Measurements from ENCODE around the gene PPP1R13B.

Gene PPP1R13B

DNA sequence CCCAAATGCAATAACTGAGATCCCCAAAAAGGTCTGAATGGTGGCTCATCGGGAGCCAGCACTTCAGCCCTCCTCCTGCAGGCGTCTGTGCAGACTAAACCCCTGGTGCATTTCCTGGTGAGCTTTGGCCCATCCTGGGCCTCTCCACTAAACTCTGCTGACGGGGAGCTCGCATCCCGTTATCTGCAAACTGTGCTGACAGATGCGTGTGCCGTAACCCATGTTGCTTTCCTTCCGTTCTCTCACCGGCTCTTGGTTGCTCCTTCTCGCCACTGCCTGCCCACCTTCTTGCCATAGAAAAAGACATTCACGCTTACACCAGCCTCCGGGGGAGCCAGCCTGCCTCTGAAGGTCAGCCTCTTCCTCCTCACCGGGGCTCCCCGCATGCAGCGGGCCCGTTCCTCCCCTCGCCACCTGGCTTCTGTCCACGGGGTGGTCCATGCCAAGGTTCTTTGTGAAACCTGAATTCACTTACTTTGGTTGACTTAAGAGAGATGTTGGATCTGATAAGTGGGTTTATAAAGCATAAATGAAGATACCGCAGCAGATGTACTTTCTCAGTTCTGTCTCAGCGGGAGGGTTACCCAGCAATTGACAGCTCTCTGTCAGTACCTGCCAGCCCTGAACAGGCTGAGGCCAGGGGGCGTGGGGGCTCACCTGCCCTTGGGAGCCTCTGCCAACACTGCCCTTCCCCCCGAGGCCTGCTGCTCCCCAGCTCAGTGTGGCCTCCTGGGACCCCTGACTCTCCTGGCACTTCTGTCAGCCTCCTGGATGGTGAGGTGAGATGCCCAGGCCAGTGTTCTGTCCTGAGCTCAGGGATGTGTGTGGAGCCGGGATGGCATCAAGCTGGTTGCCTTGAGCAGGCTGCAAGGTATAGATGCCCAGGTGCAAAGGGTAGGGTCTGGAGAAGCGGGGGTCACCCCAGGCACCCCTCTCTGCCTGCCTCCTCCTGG, 117.6 kb downstream of the PPP1R13B start:
- POLR2A ChIA-PET: no interaction called here
- peaks cover 0 to 75% of the 10 kb centered on the region in 2 experiments; a peak in 2 of 3 replicates for H3K36me3 ChIP-seq (ENCODE audit: control insufficient read depth in 2 of 2, insufficient read depth in 1 of 2, low read length in 2 of 2)
- H3K4me3 ChIP-seq (ENCODE audit: low read depth, low read length): no peak overlapping the region
- TF ChIP-seq ZFP3 (tag by site-specific recombination; IDR thresholded peaks at IDR 0.05; ENCODE audit: low read depth): no peak
- TF ChIP-seq KLF1 (tag by site-specific recombination; IDR thresholded peaks at IDR 0.05): no peak
- no peak for TF ChIP-seq ZNF350 (tag by site-specific recombination; IDR thresholded peaks at IDR 0.05)
- TF ChIP-seq, protein P1, sequence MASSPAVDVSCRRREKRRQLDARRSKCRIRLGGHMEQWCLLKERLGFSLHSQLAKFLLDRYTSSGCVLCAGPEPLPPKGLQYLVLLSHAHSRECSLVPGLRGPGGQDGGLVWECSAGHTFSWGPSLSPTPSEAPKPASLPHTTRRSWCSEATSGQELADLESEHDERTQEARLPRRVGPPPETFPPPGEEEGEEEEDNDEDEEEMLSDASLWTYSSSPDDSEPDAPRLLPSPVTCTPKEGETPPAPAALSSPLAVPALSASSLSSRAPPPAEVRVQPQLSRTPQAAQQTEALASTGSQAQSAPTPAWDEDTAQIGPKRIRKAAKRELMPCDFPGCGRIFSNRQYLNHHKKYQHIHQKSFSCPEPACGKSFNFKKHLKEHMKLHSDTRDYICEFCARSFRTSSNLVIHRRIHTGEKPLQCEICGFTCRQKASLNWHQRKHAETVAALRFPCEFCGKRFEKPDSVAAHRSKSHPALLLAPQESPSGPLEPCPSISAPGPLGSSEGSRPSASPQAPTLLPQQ (tag by site-specific recombination; IDR thresholded peaks at IDR 0.05): no peak
- TF ChIP-seq PRDM6 (tag by site-specific recombination; IDR thresholded peaks at IDR 0.05): no peak
- no peak for TF ChIP-seq ZFP41 (tag by site-specific recombination; IDR thresholded peaks at IDR 0.05; ENCODE audit: borderline replicate concordance)
- no peak for TF ChIP-seq BCL11A (tag by site-specific recombination; IDR thresholded peaks at IDR 0.05; ENCODE audit: low read depth)
- no peak for TF ChIP-seq GLI4 (tag by site-specific recombination; IDR thresholded peaks at IDR 0.05)
- no peak for TF ChIP-seq MYNN (tag by site-specific recombination; IDR thresholded peaks at IDR 0.05; ENCODE audit: borderline replicate concordance)
- no peak for TF ChIP-seq ZNF133 (tag by site-specific recombination; IDR thresholded peaks at IDR 0.05)
- TF ChIP-seq, protein P2, sequence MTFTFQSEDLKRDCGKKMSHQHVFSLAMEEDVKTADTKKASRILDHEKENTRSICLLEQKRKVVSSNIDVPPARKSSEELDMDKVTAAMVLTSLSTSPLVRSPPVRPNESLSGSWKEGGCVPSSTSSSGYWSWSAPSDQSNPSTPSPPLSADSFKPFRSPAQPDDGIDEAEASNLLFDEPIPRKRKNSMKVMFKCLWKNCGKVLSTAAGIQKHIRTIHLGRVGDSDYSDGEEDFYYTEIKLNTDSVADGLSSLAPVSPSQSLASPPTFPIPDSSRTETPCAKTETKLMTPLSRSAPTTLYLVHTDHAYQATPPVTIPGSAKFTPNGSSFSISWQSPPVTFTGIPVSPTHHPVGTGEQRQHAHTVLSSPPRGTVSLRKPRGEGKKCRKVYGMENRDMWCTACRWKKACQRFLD (tag by site-specific recombination; IDR thresholded peaks at IDR 0.05): no peak
- no peak for TF ChIP-seq ZNF2 (tag by site-specific recombination; IDR thresholded peaks at IDR 0.05)
- CTCF ChIA-PET: no interaction called here
- H3K27ac ChIP-seq (ENCODE audit: extremely low read depth, low read depth, low read length): no peak overlapping the region
- H3K4me1 ChIP-seq (ENCODE audit: control insufficient read depth, insufficient read depth, low read length): no peaks in the 10 kb centered on the region
- no peaks in the 10 kb centered on the region for H3K9me3 ChIP-seq (ENCODE audit: control insufficient read depth, insufficient read depth, low read depth, low read length)

DNA sequence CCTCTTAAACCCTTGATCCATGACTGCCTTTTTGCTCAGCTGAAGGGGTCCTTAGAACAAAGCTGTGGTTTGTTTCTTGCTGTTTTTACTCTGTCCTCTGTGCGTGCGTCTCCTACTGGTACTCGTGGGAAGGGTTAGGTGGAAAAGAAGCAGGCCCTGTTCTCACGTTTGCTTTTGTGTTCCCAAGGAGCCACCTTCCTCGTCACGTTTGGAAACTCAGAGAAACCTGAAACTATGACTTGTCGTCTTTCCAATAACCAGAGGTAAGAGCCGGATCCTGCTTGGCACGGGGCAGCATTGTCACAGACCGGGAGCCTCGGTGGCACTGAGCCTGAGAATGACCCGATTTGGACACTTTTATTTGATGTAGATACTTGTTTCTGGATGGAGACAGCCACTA, 118.7 kb downstream of the PPP1R13B start:
- Histone ChIP-seq H3K27ac (ENCODE audit: extremely low read depth, low read depth, low read length) (no peak overlapping the region), H3K4me3 (ENCODE audit: low read depth, low read length) (no peak overlapping the region), H3K9me3 (ENCODE audit: control insufficient read depth, insufficient read depth, low read depth, low read length) (no peaks in the 10 kb centered on the region), H3K36me3 (ENCODE audit: control insufficient read depth in 2 of 2, insufficient read depth in 1 of 2, low read length in 2 of 2) (peaks cover 0 to 65% of the 10 kb centered on the region in 2 experiments; a peak in 2 of 3 replicates), H3K4me1 (ENCODE audit: control insufficient read depth, insufficient read depth, low read length) (no peaks in the 10 kb centered on the region)
- ChIA-PET POLR2A (no interaction called here), CTCF (no interaction called here)
- no peak for TF ChIP-seq PRDM1 (tag by site-specific recombination; IDR thresholded peaks at IDR 0.05)
- TF ChIP-seq ZNF112 (tag by site-specific recombination; IDR thresholded peaks at IDR 0.05): no peak
- no peak for TF ChIP-seq ZNF48 (tag by site-specific recombination; IDR thresholded peaks at IDR 0.05)
- TF ChIP-seq, protein P3, sequence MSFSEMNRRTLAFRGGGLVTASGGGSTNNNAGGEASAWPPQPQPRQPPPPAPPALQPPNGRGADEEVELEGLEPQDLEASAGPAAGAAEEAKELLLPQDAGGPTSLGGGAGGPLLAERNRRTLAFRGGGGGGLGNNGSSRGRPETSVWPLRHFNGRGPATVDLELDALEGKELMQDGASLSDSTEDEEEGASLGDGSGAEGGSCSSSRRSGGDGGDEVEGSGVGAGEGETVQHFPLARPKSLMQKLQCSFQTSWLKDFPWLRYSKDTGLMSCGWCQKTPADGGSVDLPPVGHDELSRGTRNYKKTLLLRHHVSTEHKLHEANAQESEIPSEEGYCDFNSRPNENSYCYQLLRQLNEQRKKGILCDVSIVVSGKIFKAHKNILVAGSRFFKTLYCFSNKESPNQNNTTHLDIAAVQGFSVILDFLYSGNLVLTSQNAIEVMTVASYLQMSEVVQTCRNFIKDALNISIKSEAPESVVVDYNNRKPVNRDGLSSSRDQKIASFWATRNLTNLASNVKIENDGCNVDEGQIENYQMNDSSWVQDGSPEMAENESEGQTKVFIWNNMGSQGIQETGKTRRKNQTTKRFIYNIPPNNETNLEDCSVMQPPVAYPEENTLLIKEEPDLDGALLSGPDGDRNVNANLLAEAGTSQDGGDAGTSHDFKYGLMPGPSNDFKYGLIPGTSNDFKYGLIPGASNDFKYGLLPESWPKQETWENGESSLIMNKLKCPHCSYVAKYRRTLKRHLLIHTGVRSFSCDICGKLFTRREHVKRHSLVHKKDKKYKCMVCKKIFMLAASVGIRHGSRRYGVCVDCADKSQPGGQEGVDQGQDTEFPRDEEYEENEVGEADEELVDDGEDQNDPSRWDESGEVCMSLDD (tag by site-specific recombination; IDR thresholded peaks at IDR 0.05): no peak
- TF ChIP-seq ZSCAN16 (tag by site-specific recombination; IDR thresholded peaks at IDR 0.05): no peak

Measured in HEK293 (cell line).